Tibial nerve (tissue), 4 donors: ENCODE data around the gene FGD6.

Experiments used
- CTCF ChIP-seq, 5 experiments: fragments of 200-600 bp in 3 of 5; fragments of 450-650 bp in 2 of 5; sonication (generic) in 3 of 5; IDR thresholded peaks; one replicate each; pipeline ENCODE4 v1.5.1; 2016 to 2019; ENCODE audit warnings: antibody characterized with exemption in 5 of 5, mild to moderate bottlenecking in 3 of 5, moderate library complexity in 2 of 5
- EP300 ChIP-seq, 2 donors: sonication (generic); formaldehyde crosslinking; IDR thresholded peaks; one replicate each; pipeline ENCODE4 v1.6.1; 2017; ENCODE audit warnings: antibody characterized with exemption in 2 of 2, mild to moderate bottlenecking in 1 of 2
- POLR2A ChIP-seq, 2 donors: fragments of 450-650 bp; IDR thresholded peaks; one replicate each; pipeline ENCODE4 v1.6.1; 2017; ENCODE audit warnings: antibody characterized with exemption in 2 of 2, mild to moderate bottlenecking in 2 of 2, moderate library complexity in 2 of 2

- TF ChIP-seq CTCF (IDR thresholded peaks at IDR 0.05) (no peak), POLR2A (IDR thresholded peaks at IDR 0.05) (no peak), EP300 (IDR thresholded peaks at IDR 0.05) (no peak)
Observed at GRCh38 chr12:95115641-95116040, 101.6 kb downstream of the FGD6 start.
